OCI-M2 (cell line): ENCODE data around the gene IGFBP2.

Experiments
- DNase-seq: peaks from one replicate; lab custom pipeline; 2025; ENCODE audit not compliant: unreplicated experiment; lab: John Stamatoyannopoulos, UW

The IGFBP2 gene

DNA sequence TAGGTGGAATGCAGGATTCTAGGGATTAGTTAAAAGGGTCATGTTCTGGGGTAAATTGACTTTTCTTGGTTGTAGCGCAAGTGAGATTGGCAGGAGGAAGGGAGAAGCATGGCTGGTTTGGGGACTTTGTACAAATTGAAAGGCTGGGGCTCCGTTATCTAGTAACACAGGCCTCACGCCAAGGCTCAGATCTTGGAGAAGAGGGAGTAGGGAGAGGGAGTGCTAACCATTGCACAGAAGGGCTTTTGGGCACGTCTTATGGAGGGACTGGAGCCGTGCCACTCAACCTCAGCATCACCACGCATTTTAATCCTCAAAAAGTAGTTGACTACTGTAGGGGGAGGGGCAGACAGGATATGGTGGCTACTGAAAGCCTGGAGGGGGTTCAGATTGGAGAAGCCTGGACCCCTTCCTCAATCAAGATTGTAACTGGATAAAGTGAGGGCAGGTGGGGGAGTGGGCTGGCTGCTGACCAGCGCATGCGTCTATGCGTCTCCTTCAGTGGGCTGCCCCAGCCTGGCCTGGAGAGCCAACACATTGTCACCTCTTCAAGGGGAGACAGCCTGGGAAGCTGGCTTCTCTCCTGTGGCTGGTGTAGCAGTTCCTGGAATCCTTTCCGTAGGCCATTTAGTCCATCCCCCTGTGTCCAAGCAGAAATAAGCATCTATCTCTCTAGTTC is 47.9 kb downstream of the IGFBP2 start:
- DNase-seq = no peak

DNA sequence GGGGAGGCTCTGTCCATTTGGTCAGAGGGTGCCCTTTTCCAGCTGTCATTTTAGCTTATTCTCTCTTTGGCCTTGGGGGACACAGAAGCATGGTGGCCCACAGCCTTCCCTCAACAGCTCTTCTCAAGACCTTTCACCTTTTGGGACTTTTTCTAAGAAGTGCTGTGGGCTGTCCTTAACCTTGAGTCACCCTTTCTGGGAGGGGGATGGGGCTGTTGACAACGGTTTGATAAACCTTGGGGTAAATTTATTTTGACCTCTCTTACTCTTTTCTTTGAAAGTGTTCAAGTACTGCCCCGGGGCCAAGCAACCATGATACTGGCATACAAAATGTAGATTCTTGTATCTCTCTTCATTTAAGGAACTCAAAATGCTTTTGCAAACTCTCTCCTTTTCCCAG is 48.5 kb downstream of the IGFBP2 start:
- no peak for DNase-seq

DNA sequence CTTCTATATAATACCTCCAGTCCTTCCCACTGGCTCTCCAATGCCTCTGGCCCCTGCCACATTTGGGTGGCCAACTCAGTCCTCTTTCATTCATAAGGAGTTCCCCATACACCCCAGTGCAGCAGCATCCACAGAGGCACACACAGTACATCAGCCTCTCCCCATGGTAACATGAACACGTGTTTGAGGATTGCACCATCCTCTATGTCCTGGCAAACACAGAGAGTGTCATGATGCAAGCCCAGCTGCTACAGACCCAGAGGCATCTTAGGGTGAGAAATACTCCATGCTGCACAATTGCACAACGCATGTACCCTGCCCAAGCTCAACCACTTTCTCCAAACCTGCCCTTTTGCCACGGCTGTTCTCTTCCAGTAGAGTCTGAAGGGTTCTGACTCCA is 50.6 kb downstream of the IGFBP2 start:
- DNase-seq = no peak

DNA sequence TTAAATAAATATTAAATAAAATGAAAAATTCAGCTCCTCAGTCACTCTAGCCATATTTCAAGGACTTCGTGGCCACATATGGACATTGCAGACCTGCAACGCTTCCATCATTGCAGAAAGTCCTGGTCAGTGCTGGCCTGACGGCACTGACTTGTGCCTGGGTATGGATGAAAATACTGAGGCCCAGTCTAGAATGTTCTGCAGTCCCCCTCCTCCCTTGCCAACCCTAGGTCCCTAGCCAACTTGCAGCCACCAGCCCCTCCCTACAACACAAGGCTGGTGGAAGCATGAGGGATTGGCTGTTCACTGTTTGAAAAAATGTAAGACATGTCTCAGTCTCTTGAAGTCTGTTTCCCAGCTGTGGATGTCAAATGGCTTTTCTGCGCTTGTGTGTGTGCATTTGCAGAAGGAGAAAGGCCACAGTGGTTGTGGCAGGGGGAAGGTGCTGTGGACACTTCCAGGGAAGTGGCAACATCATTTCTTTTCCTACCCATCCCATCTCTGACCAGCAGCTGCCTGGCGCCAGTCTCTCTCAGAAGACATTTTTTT is 52.2 kb downstream of the IGFBP2 start:
- DNase-seq = no peak

DNA sequence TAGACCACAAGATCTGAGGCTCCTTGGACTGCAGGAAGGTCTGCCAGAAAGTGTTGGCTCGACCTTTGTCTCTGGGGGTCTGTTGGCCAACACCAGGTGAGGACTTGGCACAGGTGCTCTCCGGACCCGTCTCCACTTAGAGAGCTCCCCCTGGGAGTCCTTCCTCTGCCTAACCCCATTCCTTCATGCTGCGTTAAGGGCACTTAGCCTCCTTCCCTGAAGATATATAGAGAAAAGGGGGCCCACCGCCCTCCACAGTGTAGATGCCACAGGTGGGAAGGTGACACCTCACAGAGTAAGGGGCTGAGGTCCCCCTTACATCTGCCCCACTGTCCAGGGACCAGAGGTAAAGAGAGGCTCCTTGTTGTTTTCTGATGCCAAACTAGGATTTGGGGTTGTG is 53.9 kb downstream of the IGFBP2 start:
- DNase-seq = no peak

DNA sequence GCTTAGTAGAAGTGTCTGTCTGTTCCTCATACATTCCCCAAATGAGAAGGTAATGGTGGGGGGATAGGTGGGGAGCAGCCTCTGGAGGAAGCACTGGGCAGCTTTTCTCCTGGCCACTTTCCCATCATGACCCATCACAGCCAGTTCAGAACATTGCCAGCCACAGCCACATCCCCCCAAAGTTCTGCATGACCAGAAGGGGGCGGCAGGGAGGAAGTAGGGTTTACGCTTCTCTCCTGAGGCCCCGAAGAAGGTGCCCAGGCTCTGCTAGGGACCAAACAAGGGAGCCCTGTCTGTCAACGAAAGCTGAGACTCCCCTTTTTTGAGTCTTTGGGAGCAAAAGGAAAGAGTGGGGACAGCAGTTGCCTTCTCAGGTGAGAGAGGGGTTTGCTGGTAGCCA is 54.4 kb downstream of the IGFBP2 start:
- no peak for DNase-seq

DNA sequence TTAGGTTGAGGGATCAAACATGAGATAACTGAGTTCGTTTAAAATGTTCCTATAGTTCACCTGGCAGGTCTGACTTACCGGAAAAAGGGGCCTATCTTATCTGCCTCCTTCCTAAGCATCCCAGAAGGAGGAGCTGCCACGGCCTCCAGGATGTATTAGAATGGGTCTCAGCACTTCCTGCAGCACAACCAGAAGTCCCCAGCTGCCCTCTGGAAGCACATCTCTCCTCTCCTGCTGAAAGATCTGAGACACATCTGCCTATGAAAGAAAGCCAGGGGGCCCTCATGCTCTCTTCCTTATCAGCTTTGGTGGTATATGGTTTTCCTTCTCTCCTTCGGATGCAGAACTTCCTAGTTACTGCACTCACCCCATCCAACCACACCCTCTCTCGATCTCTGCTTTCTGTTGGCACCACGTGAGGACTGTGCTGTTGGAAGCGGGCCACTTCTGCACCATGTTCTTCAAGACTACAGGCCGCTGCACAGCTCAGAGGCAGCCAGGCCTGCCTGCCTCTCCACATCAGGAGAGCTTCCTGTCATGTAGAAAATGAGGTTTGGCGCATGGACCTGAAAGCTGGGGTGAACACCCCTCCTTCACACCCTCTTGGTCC is 55.6 kb downstream of the IGFBP2 start:
- no peak for DNase-seq

DNA sequence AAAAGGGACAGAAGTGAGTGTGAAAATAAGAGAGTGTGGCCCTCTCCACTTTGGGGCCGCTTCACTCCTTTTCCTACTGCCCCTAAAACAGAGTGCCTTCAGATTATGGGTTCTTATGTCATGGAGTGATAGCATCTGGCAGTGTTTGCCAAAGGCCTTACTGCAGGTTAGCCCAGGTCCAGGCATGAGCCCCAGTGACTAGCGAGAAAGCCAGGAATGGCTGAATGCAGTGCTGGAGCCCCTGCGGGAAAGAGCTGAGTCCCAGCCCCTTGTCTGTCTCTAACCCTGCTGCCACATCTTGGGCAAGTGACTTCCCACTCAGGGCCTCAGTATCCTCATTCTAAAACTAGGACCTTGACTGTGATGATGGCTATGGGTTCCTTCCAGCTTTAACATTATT is 56.2 kb downstream of the IGFBP2 start:
- DNase-seq = no peak

DNA sequence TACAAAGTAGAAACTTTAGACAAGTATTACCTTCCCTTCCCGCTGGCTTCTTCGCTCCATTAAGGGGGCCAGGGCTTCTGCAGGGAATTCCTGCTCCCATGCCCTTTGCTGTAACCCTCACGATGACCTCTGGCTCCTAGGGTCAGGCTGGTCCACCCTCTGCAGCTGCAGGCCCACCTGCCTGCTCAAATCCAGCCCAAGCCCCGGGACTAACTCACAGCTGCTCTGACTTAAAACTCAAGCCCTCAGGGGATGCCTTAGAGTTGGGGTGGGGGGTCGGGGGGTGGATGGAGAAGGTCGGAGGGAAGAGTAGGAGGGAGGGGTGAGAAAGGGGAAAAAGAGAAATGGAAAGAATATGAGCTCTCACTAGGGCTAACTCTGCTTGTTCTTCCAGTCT is 57.2 kb downstream of the IGFBP2 start:
- DNase-seq = no peak

DNA sequence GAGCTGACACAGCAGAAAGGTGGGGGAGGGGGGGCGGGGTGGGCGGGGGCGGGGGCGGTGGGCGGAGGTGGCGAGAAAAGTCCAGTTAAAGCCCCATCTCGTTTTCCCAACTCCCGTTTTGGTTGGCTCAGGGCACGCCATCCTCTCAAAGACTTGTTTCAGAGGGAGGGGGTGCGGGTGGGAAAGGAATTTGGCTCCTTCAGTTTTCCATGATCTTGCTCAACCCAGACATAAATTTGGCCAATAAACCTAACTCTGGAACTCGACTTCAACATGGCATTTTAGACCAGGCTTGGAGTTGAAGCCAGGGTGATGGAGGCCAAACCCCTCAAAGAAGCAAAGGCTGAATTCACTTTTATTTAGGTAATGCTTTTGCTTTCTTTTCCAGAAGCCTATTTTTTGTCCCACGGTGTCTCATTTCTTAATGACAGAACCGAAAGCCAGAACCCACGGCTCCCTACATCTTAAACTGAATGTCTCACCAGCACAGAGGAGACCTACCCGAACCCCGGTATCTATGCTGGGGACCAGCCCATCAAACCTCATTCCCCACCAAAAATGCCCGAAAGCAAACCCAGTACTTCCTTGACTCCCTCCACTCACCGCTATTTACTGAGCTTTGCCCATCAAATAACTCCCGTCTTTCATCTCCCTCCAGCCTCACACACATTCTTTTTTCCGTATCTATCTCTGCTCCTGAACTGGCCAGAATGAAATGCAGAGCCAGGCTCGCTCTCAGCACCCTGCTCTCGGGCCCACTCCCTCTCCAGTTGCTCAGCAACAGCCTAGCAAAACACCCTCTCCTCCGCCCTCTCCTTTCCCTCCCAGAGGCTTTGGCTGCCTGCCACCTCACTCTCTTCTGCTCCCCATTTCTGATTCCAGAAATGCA is 57.9 kb downstream of the IGFBP2 start:
- DNase-seq = no peak

DNA sequence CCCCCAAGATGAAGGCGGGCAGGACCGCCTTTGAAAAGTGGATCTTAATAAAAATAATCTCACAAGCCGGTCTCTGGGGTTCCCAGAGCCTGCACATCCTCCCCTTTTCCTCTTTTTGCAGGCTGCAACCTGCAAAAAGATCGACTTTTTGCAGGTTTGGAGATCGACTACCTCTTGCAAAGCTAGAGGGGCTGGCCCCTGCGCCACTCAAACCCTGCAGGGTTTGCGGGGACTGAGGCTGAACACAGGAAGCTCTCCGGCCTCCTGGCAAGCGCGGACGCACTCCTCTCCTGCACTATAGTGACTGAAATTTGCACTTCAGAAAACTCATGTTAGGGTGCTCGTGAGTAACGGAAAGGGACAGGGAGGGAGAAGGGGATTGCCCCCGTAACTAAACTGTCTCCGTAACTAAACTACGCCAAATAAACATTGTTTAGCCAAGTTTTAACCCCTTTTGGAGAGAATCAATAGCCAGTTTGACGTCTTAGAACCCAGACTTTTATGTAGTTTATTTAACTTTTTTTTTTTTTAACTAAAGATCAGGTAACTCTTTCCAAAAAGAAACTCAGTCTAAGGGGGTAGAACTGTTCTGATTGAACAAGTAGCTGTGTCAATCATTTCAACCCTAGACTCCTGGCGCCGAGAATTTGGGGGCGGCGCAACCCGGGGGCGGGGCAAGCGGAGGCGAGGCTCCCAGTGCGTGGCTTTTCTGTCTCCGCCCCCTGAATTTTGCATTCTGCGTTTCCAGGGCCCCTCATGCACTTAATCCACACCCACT is 59.6 kb downstream of the IGFBP2 start:
- DNase-seq = peak; percentile 26

DNA sequence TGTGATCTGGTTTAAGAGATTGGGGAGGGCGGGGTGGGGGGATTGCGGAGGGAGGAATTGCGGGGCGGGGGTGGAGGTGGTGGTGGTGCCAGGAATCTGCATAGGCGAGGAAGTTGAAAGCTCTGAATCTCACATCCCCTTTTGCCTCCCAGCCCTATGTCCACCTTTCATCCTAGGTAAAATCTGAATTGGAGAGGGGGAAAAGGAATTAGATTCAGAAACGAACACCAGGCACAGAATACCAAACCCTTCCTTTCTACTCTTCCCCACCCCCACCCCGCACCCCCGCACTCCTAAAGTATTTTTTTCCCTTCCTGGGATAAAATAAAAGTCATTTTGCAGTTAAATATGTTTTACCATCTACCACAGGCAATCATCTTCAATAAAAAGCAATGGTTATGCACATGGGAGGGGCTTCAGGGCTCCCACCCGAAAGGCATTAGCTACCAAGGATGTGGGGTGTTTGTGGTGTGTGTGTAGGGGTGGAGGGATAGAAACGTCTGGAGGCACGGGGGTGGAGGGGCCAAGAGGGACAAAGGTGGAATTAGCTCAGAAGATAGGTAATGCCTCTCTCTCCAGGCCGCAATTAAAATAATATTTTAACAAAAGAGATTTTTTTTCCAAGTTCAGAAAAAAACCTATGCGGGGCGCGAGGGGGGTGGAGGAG is 60.3 kb downstream of the IGFBP2 start:
- DNase-seq = no peak

DNA sequence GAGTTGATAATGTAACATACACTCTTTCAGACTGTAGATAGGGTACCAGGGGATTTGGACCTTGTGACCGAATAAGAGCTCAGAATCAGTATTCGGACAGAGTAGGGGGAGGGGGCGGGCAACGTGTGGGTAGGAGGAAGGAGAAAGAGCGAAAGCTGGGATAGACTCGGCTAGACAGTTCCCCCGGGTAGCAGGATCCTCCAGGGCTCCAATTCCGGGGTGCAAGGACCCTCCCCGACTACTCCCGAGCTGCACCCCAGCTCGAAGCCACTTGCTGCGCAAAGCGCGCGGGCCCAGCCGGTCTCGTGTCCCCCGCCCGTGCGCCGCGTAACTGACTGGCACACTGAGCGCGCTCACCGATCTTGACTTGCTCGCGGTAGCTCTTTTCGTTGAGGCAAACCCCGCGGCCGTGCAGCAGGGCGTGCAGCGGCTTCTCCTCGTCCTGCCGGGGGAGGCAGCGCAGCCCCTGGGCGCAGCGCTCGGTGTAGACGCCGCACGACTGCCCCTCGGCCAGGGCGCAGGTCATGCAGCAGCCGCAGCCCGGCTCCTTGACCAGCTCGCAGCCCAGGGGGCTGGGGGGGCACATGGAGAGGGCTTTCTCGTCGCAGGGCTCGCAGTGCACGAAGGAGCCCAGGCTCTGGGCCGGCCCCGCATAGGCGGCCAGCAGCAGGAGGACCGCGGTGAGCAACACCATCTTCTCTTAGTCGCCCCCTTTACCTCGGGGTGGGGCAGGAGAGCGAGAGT is 61.0 kb downstream of the IGFBP2 start:
- DNase-seq = no peak

DNA sequence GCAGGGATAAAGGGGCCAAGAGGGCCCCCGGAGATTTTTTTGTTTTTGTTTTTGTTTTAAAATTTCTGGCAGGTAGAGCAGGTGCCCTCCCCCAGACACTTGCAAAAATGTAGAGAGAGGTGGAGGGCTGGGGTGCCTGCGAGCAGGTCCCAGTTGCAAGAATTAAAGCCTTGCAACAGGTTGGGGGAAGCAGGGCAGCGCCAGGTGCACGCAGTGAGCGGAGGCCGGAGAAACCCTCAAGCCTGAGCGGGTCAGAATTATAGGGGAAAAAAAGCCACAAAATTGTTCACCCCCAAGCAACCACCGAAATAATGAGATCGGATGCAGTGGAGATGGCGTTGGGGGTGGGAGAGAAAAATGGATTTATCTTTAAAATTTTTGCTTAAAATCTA is 61.6 kb downstream of the IGFBP2 start:
- no peak for DNase-seq

DNA sequence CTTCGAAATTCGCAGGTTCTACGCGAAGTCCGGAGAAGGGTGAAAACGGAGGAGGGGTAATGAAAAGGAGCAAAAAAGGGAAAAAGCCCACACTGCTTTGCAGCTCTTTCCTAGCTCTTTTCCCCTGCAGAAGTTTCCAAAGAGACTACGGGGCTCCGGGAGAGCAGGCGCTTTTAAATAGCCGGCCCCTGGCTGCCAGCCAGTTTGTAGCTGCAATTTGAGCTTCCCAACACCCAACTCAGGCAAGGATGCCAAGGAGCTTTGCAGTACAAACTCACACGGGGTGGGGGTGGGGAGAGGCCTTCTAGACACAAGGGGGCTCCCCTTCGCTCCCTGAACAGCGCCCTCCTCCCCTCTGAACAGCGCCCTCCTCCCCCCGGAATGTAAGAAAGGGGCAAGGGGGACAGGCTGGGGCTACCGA is 62.2 kb downstream of the IGFBP2 start, which contains the start of gene IGFBP5:
IGFBP5 (minus strand) TSS at position 149 of the 421 bp plus-strand sequence. CDS start 774 bp downstream, outside the sequence.
- DNase-seq = no peak

DNA sequence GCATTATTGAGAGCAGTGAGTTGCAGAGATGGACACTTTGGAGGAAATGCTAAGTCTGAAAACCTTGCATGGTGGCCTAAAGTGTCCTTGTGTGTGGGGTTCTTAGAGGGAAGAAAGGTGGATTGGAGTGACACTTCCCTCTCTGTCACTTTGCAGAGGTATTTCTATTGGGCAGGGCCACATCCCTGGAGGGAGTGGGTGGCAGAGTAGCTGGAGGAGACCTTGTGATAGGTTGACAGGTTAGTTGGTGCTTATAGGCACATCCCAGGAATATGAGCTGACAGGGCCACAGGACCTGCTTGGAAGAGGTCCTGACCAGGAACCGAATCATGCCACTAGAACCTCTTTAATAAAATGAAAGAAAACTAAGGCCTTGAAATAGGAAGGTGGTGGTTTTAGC is 63.1 kb downstream of the IGFBP2 start:
- no peak for DNase-seq

DNA sequence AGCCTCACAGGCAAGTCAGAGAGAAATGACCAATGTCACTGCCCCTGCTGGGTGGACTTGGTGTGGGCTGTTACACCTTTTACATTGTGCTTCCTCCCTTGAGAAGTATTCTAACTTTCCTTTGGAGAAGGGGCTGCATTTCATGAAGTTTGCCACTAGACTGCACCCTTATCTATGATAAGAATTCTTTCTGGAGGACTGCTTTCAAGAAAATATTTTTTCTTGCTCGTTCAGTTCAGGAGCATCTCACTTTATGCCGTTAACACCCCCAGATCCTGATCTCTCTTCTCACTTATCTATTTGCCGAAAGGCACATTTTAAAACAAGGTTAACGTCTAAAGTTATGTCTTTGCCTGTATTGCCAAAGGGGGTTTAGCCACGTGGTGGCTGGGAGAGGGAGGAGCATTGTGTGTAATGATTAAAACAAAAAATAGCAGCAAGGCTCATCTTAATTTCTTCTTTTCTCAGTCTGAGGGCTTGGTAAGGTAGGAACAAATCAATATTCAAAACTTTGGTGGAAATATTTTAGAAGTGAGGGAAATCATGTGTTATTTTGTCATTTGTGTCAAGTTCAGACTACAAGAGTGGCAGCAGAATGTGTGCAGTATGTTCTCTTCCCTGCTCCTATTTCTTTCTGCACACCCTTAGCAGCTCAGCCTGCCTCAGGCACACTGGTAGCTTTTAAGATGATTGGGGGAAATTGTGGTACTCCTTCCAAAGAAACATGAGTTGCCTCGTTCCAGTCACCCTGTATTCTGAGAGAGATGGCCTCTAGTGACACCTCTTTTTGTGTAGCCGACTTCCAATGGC is 63.7 kb downstream of the IGFBP2 start:
- no peak for DNase-seq

DNA sequence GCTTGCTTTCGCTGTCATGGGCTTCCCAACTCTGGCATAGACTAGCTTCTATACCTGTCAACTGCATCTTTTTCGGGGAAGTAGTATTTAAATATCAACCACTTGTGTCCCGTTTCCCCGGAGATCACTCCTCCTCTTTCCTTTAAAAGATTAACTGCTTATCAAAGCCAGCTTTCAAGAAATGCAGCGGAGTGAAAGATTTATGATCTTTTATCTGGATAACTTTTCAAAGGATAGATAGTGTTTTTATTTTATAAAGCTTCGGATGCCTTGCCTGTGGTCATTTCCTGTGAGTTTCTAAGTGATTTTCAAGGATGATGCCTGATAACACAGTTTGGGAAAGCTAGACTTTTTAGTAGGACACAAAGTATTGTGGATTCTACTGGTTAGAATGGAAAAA is 65.1 kb downstream of the IGFBP2 start:
- no peak for DNase-seq

DNA sequence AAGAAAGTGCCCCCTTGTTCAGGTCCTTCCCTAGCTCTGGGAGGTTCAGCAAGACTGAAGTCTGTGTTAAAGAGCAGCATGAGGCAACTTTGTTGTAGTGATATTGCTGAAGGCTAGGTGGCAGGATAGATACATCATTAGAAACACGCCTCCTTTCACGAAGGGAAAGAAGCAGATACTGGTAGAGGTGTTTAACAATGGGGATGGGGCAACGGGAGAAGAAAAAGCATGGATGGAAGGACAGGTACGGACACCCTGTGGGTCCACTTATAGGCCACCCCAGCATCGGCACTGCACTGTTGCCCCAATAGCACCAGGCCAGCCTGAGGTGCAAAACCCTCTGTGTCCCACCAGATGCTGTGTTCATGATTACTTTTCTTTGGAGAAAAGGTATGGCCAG is 65.7 kb downstream of the IGFBP2 start:
- DNase-seq = no peak
